BE2C (cell line): ENCODE results near the gene DMTF1.

Experiments
- DNase-seq: peaks from one replicate; pipeline ENCODE4 v3.0.0-alpha.2; 2020
- H3K27me3 ChIP-seq: fragments of 250-450 bp; sonication (Bioruptor Pico); 2 replicates; pipeline ENCODE4 v1.5.1; 2020; ENCODE audit warnings: mild to moderate bottlenecking
- H3K36me3 ChIP-seq: fragments of 250-450 bp; sonication (Bioruptor Pico); 2 replicates; pipeline ENCODE4 v1.5.1; 2020; ENCODE audit warnings: mild to moderate bottlenecking
- H3K4me1 ChIP-seq: fragments of 250-450 bp; sonication (Bioruptor Pico); 2 replicates; pipeline ENCODE4 v1.5.1; 2020
- H3K4me3 ChIP-seq: 2 replicates; pipeline ENCODE4 v1.5.1; 2011; ENCODE audit warnings: low read depth, low read length
- H3K9me3 ChIP-seq: fragments of 250-450 bp; sonication (Bioruptor Pico); 2 replicates; pipeline ENCODE4 v1.5.1; 2020
- TF ChIP-seq, protein P1 (sequence below): IDR thresholded peaks from 2 replicates; pipeline ENCODE4 v1.5.1; 2012; ENCODE audit warnings: mild to moderate bottlenecking, low read depth, low read length

Gene DMTF1

DNA sequence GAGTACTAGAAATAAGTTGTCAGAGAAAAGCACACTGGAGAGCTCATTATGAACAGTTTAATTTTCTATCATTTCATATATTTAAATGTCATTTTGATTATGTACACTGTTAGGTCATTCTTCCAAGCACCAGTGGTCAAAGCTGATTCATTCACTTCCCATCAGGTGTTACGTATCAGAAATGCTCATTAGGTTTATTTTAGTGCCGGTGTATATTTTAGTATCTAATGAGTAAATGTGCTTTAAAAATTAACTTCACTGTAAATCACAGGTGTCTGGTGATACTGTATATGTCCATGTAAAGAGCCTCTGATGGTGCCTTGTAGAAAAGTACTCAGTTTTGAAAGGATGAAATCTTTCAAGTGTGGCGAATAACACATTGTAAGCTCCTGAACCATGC is 3.5 kb downstream of the DMTF1 start:
- DNase-seq, result no peak

DNA sequence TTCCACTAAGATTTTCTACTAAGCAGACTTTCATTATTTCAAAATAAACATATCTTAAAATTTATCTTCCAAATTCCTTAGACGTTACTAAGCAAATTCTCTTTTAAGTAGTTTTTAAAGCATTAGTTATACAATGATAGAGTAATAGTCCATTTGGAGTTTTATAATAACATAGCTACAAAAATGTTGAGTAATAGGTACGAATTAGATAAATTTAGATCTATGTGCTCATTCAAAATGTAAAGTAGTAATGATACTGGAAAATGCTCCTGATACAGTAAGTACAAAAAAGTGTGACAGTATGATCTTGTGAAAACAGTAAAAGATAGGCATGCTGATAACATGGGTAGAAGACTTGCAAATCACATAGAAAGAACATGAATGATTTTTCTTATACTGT is 4.5 kb downstream of the DMTF1 start:
- Histone ChIP-seq H3K27me3 (no peaks in the 10 kb centered on the region), H3K36me3 (peaks cover 4% of the 10 kb centered on the region), H3K9me3 (no peaks in the 10 kb centered on the region), H3K4me1 (no peaks in the 10 kb centered on the region; the same call in none of the 2 replicates), H3K4me3 (no peak overlapping the region)
- TF ChIP-seq, protein P1, sequence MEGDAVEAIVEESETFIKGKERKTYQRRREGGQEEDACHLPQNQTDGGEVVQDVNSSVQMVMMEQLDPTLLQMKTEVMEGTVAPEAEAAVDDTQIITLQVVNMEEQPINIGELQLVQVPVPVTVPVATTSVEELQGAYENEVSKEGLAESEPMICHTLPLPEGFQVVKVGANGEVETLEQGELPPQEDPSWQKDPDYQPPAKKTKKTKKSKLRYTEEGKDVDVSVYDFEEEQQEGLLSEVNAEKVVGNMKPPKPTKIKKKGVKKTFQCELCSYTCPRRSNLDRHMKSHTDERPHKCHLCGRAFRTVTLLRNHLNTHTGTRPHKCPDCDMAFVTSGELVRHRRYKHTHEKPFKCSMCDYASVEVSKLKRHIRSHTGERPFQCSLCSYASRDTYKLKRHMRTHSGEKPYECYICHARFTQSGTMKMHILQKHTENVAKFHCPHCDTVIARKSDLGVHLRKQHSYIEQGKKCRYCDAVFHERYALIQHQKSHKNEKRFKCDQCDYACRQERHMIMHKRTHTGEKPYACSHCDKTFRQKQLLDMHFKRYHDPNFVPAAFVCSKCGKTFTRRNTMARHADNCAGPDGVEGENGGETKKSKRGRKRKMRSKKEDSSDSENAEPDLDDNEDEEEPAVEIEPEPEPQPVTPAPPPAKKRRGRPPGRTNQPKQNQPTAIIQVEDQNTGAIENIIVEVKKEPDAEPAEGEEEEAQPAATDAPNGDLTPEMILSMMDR, result no peak
- DNase-seq, result no peak

More for the DNA sequence above, 3.5 kb downstream of the DMTF1 start:
- no peaks in the 10 kb centered on the region for H3K9me3 ChIP-seq
- no peaks in the 10 kb centered on the region; the same call in none of the 2 replicates for H3K4me1 ChIP-seq
- peaks cover 4% of the 10 kb centered on the region for H3K36me3 ChIP-seq
- TF ChIP-seq, protein P1, result no peak
- no peaks in the 10 kb centered on the region for H3K27me3 ChIP-seq
- no peak overlapping the region for H3K4me3 ChIP-seq

DNA sequence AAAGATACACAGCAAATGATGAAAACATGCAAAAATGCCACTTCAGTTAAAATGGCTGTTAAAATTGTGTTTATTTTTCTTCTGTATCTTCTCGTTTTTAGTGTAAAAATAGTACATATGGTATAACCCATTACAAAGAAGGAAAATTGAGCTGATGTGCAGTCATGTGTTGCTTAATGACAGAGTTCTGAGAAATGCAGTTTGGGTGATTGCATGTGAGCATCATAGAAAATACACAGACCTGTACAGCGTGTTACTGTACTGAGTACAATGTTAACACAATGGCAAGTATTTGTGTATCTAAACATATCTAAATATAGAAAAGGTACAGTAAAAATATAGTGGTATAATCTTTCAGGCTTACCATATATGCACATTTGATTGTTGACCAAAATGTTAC is 7.3 kb downstream of the DMTF1 start:
- Histone ChIP-seq H3K4me1 (no peaks in the 10 kb centered on the region; the same call in none of the 2 replicates), H3K36me3 (peaks cover 12% of the 10 kb centered on the region), H3K9me3 (no peaks in the 10 kb centered on the region), H3K4me3 (no peak overlapping the region), H3K27me3 (no peaks in the 10 kb centered on the region)
- TF ChIP-seq, protein P1, result no peak
- DNase-seq, result no peak

DNA sequence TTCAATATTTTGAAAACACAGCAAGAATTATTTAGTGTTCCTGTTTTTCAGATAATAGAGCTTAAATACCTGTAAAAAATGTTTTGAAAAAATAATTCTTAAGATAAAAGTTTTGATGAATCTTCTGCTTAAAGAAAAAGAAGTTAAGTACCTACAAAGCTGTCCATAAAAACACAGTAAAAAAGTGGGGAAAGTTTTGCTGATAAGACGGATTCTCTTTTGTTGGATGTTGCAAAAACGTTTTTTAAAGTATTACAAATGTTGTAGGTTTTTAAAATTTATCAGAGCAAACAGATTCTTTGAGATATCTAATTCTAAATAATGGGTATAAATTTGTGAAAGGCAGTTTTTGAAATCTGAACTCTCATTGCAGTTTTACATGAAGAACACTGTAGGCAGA is 12.2 kb downstream of the DMTF1 start:
- no peak for DNase-seq
- Histone ChIP-seq H3K4me1 (no peaks in the 10 kb centered on the region), H3K4me3 (no peak overlapping the region), H3K36me3 (peaks cover 52% of the 10 kb centered on the region), H3K27me3 (no peaks in the 10 kb centered on the region), H3K9me3 (no peaks in the 10 kb centered on the region)
- TF ChIP-seq, protein P1, result no peak

DNA sequence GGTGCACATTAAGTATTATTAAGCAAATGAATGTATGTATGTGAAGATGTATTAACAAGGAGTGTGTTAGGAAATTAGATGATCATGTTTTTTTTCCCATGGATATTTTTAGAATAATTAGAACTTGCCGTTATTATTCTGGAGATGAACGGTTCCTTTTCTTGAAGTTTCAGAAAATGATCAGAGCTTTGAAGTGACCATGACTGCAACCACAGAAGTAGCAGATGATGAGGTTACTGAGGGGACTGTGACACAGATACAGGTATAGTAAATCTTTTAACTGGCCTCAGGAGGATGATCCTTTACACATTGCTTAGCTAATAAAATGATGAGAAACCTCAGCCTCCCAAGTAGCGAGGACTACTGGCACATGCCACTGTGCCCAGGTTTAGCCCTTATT is 18.6 kb downstream of the DMTF1 start:
- no peaks in the 10 kb centered on the region for H3K9me3 ChIP-seq
- TF ChIP-seq, protein P1, result no peak
- H3K4me1 ChIP-seq, result no peaks in the 10 kb centered on the region
- peaks cover 91% of the 10 kb centered on the region for H3K36me3 ChIP-seq
- no peaks in the 10 kb centered on the region for H3K27me3 ChIP-seq
- no peak overlapping the region for H3K4me3 ChIP-seq
- DNase-seq, result no peak

DNA sequence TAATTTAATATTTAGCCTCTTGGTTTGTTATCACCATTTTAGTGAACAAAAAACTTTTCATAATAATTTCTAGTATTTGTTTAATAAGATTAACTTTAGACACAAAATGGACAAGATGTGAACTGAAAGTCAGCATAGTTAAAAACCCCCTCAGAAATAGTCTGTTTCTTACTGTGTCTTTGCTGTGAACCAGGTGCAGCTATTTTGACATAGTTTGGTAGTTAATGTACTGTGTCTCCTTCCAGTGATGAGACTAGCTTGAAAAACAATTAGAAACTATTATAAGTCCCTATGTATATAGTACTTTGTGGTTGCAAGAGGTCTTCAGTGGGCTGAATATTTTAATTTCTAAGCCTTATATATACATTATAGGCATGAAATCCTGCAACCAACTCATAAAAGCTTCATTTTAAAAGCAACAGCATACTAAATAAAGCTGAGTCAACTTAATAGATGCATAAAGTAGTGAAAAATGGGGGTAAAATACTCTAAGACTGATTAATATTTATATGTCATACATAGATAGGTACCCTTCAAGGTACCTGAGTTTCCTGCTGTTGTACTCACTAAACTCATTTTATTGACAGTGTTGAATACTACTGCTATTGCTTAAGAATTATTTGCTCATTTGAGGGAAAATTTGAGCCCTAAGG is 19.2 kb downstream of the DMTF1 start:
- DNase-seq, result no peak
- Histone ChIP-seq H3K4me1 (no peaks in the 10 kb centered on the region), H3K27me3 (no peaks in the 10 kb centered on the region), H3K9me3 (no peaks in the 10 kb centered on the region), H3K4me3 (no peak overlapping the region), H3K36me3 (peaks cover 91% of the 10 kb centered on the region)
- TF ChIP-seq, protein P1, result no peak
